A549 treated with Hydrocortisone at 1 μM for 4 hours (cell line): ENCODE results near the gene CCDC149. TPM values are rescaled to one million over a fixed set of nuclear protein-coding genes. Genes with fewer than 3 reads are reported as not detected.

ENCODE experiments used
- total RNA-seq: library from RNA; stranded (reverse); fragments of 200-300 nt; extraction: Qiagen RNA extraction; gene quantifications from 5 replicates; pipeline ENCODE4 v1.2.3, GENCODE V29; 2022

CCDC149 gene
- 1.5 to 2.4 TPM (median 1.7 TPM) in 5 replicates for total RNA-seq

GRCh38 chr4:24912252-24913118 is at the start of gene CCDC149:
Gene CCDC149, minus strand, starts transcription at chr4:24913042. Its CDS starts 178 bp downstream, at chr4:24912864.

GRCh38 chr4:24794916-24795665 is 117.8 kb downstream of the CCDC149 start, which contains the start of gene SOD3:
Gene SOD3, plus strand, starts transcription at chr4:24795573. Its CDS starts 3,949 bp downstream, at chr4:24799522.

Other genes with a start within 250 kb of the CCDC149 start
- not detected in 5 replicates for gene SOD3, start 117.5 kb downstream of the CCDC149 start, total RNA-seq
- gene LGI2, start 117.9 kb upstream of the CCDC149 start, total RNA-seq = 0.08 to 0.20 TPM (median 0.20 TPM) in 5 replicates
- 2.8 to 3.3 TPM (median 2.9 TPM) in 5 replicates for gene SEPSECS, start 247.4 kb upstream of the CCDC149 start, total RNA-seq